Brain pericyte (primary cell): Measurements from ENCODE around the gene PGAP3.

Experiments
- DNase-seq: peaks from one replicate; pipeline ENCODE4 v3.0.0-alpha.2; 2012; ENCODE audit warnings: low read depth, low spot score

The PGAP3 gene

GRCh38 chr17:39624313-39624712 lies 63.5 kb downstream of the PGAP3 start:
- DNase-seq: no peak

GRCh38 chr17:39623356-39623950 lies 64.4 kb downstream of the PGAP3 start:
- DNase-seq: no peak

- DNase-seq: no peak
These were observed 65.4 kb downstream of the PGAP3 start for GRCh38 chr17:39622380-39623006.

GRCh38 chr17:39621523-39622379 lies 66.1 kb downstream of the PGAP3 start:
- peak; percentile 71 for DNase-seq
